ENCODE data around the gene APH1B. TPM values are rescaled to one million over a fixed set of nuclear protein-coding genes. Genes with fewer than 3 reads are reported as not detected.

The APH1B gene
- polyA plus RNA-seq, 1 experiment, result 12.6 TPM

DNA sequence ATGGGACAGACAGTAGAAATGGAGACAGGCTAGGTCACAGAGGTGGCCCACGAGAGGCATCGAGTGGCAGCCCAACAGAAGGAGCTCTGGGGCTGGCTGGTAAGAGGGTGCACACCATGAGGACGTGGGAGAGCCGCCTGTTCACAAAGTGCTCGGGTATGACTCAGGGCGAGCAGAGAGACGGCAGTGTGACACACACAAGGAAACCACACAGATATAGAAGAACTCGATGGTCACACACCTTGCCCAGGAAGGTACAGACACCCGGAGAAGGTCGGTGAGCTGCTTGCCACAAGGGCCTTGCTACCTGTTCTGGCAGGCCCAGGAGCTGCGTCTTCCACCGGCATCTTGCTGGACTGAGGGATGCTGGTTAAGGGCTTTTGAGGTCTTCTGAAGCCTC, 54.1 kb downstream of the APH1B start:
- ChIA-PET CTCF (interaction anchor here (1.0 kb wide), 1 partner anchor 14 kb away, joined by 3 read pairs; no protein-coding TSS in a partner anchor), POLR2A (no interaction called here)

GRCh38 chr15:63332367-63333124, 55.1 kb downstream of the APH1B start:
- H3K27me3 ChIP-seq (ENCODE audit: control insufficient read depth, insufficient read depth, low read length), result no peaks in the 10 kb centered on the region
- H3K36me3 ChIP-seq (ENCODE audit: control insufficient read depth, insufficient read depth, low read length), result no peaks in the 10 kb centered on the region
- DNase-seq (ENCODE audit: low read depth), result peak; percentile 43
- CTCF ChIA-PET, result interaction anchor here (0.6 kb wide), 1 partner anchor 9 kb away, joined by 3 read pairs; no protein-coding TSS in a partner anchor
- POLR2A ChIA-PET, result interaction anchor here (0.6 kb wide), 1 partner anchor 1182 kb away, joined by 3 read pairs; no protein-coding TSS in a partner anchor
- TF ChIP-seq, protein P1, sequence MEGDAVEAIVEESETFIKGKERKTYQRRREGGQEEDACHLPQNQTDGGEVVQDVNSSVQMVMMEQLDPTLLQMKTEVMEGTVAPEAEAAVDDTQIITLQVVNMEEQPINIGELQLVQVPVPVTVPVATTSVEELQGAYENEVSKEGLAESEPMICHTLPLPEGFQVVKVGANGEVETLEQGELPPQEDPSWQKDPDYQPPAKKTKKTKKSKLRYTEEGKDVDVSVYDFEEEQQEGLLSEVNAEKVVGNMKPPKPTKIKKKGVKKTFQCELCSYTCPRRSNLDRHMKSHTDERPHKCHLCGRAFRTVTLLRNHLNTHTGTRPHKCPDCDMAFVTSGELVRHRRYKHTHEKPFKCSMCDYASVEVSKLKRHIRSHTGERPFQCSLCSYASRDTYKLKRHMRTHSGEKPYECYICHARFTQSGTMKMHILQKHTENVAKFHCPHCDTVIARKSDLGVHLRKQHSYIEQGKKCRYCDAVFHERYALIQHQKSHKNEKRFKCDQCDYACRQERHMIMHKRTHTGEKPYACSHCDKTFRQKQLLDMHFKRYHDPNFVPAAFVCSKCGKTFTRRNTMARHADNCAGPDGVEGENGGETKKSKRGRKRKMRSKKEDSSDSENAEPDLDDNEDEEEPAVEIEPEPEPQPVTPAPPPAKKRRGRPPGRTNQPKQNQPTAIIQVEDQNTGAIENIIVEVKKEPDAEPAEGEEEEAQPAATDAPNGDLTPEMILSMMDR (IDR thresholded peaks at IDR 0.05; ENCODE audit: insufficient read depth, low read depth, low read length), result no peak
- no peak overlapping the region for H3K4me3 ChIP-seq (ENCODE audit: low read depth, low read length)

More for the DNA sequence above, 54.1 kb downstream of the APH1B start:
- Histone ChIP-seq H3K4me3 (ENCODE audit: low read depth, low read length) (no peak overlapping the region), H3K36me3 (ENCODE audit: control insufficient read depth, insufficient read depth, low read length) (no peaks in the 10 kb centered on the region), H3K27me3 (ENCODE audit: control insufficient read depth, insufficient read depth, low read length) (no peaks in the 10 kb centered on the region)
- TF ChIP-seq, protein P1 (IDR thresholded peaks at IDR 0.05; ENCODE audit: insufficient read depth, low read depth, low read length), result no peak
- no peak for DNase-seq (ENCODE audit: low read depth)

DNA sequence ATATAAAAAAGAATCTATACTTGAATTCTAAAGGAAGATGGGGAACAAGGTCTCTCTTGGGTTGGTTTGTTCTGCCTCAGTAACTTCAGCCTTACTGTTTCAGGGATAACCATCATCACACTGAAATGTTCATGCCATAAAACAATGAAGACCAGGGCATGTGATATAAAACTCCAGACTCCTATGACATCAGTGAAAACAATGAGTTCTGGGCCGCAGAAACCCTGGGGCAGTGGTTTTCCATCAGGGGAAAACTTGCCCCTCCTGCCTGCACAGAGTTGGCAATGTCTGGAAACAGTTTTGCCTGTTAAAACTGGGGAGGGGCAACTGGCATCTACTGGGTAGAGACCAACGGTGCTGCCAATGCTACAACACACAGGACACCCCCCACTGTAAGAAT, 57.4 kb downstream of the APH1B start:
- H3K4me3 ChIP-seq (ENCODE audit: low read depth, low read length), result no peak overlapping the region
- no peak for DNase-seq (ENCODE audit: low read depth)
- POLR2A ChIA-PET, result no interaction called here
- H3K36me3 ChIP-seq (ENCODE audit: control insufficient read depth, insufficient read depth, low read length), result no peaks in the 10 kb centered on the region
- CTCF ChIA-PET, result no interaction called here
- H3K27me3 ChIP-seq (ENCODE audit: control insufficient read depth, insufficient read depth, low read length), result no peaks in the 10 kb centered on the region
- TF ChIP-seq, protein P1 (IDR thresholded peaks at IDR 0.05; ENCODE audit: insufficient read depth, low read depth, low read length), result no peak

GRCh38 chr15:63335543-63336240, 58.3 kb downstream of the APH1B start:
- H3K4me3 ChIP-seq (ENCODE audit: low read depth, low read length), result no peak overlapping the region
- ChIA-PET POLR2A (no interaction called here), CTCF (no interaction called here)
- no peaks in the 10 kb centered on the region for H3K36me3 ChIP-seq (ENCODE audit: control insufficient read depth, insufficient read depth, low read length)
- H3K27me3 ChIP-seq (ENCODE audit: control insufficient read depth, insufficient read depth, low read length), result no peaks in the 10 kb centered on the region
- DNase-seq (ENCODE audit: low read depth), result no peak
- TF ChIP-seq, protein P1 (IDR thresholded peaks at IDR 0.05; ENCODE audit: insufficient read depth, low read depth, low read length), result no peak

DNA sequence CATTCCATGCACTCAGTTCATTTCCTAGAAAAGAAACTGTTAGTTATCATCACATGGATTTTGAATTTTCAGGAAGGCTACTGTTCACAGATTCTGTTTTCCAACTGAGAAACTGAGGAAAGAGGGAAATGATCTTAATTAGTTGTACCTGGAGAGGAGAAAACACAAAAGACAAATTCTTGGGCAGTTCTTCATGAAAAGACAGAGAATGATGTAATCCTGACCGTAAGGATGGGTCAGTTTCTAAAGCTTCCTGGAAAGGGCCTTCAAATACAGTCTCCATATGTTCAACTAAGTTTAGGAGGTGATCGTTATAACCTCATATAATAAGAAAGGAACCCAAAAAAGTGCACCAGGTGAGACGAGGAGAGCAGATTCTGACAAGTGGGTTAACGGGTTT, 59.6 kb downstream of the APH1B start:
- DNase-seq (ENCODE audit: low read depth), result no peak
- TF ChIP-seq, protein P1 (IDR thresholded peaks at IDR 0.05; ENCODE audit: insufficient read depth, low read depth, low read length), result no peak
- H3K27me3 ChIP-seq (ENCODE audit: control insufficient read depth, insufficient read depth, low read length), result no peaks in the 10 kb centered on the region
- no peaks in the 10 kb centered on the region for H3K36me3 ChIP-seq (ENCODE audit: control insufficient read depth, insufficient read depth, low read length)
- no peak overlapping the region for H3K4me3 ChIP-seq (ENCODE audit: low read depth, low read length)
- ChIA-PET CTCF (interaction anchor here (1.0 to 2.0 kb wide), 2 partner anchors 43 to 64 kb away, joined by 3 to 6 read pairs; no protein-coding TSS in a partner anchor), POLR2A (no interaction called here)

Measured in BJ (cell line).